ENCODE data around the gene UBTD2.
"Not testable (repeated sequence)": the region's sequence is repeated elsewhere in the genome, so short reads cannot be mapped to it uniquely, and the experiment has no call there.

The UBTD2 gene

DNA sequence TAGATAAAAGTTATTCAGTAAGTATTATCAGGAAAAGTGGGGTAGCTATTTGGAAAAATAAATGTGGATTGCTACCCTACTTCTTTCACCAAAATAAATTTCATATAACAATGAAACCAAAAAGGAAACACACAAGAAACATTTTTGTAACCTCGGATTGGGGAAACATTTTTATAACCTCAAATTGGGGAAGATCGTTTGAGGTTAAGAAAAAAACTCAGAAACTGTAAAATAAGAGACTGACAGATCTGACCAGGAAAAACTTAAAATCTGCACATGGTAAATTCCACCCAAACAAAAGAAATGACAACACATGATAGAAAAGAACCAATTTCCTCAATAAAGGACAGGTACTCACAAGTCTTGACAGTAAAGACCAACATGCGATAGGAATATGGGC, 76.1 kb downstream of the UBTD2 start:
- no peak overlapping the region for H3K27ac Mint-ChIP-seq
- H3K4me1 Mint-ChIP-seq (ENCODE audit: low read depth) = peaks cover 6% of the 10 kb centered on the region
- no peak for DNase-seq
- H3K36me3 Mint-ChIP-seq (ENCODE audit: low read depth) = peaks cover 19% of the 10 kb centered on the region
- no peaks in the 10 kb centered on the region for H3K27me3 Mint-ChIP-seq
- H3K9me3 Mint-ChIP-seq = no peaks in the 10 kb centered on the region
- no peak overlapping the region for H3K4me3 Mint-ChIP-seq

- not testable (repeated sequence) for H3K4me1 Mint-ChIP-seq (ENCODE audit: low read depth); H3K9me3 Mint-ChIP-seq; H3K27ac Mint-ChIP-seq; H3K4me3 Mint-ChIP-seq; DNase-seq; H3K27me3 Mint-ChIP-seq; H3K36me3 Mint-ChIP-seq (ENCODE audit: low read depth)
Measured at GRCh38 chr5:172205984-172206383, 77.6 kb downstream of the UBTD2 start.

- Mint-ChIP-seq H3K4me1 (ENCODE audit: low read depth) (no peaks in the 10 kb centered on the region), H3K9me3 (no peaks in the 10 kb centered on the region), H3K36me3 (ENCODE audit: low read depth) (no peaks in the 10 kb centered on the region), H3K27ac (no peak overlapping the region), H3K27me3 (peaks cover 14% of the 10 kb centered on the region), H3K4me3 (no peak overlapping the region)
- DNase-seq = no peak
Measured at GRCh38 chr5:172200476-172200875, 83.1 kb downstream of the UBTD2 start.

DNA sequence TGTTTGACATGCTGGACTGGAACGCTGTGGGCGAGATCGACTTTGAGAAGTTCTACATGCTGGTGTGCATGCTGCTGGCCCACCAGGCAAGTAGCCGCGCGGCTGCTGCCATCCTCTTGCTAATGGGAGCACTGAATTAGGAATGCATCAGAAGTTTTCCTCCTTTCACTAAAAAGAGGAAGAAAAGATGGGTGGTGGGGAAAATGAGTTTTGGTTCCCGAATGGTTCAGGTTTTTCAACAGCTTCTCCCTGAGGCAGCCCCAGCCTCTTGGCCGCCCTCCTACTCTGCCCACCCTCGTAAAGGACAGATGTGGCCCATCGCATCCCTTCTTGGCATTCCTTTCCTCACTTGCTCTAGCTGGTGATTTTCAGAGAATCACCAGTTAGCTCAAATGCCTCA, 84.1 kb downstream of the UBTD2 start:
- no peaks in the 10 kb centered on the region for H3K9me3 Mint-ChIP-seq
- H3K36me3 Mint-ChIP-seq (ENCODE audit: low read depth) = no peaks in the 10 kb centered on the region
- H3K4me1 Mint-ChIP-seq (ENCODE audit: low read depth) = no peaks in the 10 kb centered on the region
- H3K27me3 Mint-ChIP-seq = peaks cover 14% of the 10 kb centered on the region
- no peak overlapping the region for H3K4me3 Mint-ChIP-seq
- no peak overlapping the region for H3K27ac Mint-ChIP-seq
- DNase-seq = no peak

DNA sequence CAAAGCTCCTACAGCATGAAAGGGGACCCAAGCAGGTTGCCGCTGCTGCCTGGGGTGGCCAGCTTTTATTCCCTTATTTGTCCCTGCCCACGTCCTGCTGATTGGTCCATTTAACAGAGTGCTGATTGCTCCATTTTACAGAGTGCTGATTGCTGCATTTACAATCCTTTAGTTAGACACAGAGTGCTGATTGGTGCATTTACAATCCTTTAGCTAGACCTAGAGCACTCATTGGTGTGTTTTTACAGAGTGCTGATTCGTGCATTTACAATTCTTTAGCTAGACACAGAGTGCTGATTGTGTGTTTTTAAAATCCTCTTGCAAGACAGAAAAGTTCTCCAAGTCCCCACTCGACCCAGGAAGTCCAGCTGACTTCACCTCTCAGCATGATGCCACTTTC, 85.8 kb downstream of the UBTD2 start:
- H3K36me3 Mint-ChIP-seq (ENCODE audit: low read depth); H3K4me3 Mint-ChIP-seq; H3K27ac Mint-ChIP-seq; DNase-seq; H3K4me1 Mint-ChIP-seq (ENCODE audit: low read depth); H3K9me3 Mint-ChIP-seq: not testable (repeated sequence)
- H3K27me3 Mint-ChIP-seq = peaks cover 14% of the 10 kb centered on the region

DNA sequence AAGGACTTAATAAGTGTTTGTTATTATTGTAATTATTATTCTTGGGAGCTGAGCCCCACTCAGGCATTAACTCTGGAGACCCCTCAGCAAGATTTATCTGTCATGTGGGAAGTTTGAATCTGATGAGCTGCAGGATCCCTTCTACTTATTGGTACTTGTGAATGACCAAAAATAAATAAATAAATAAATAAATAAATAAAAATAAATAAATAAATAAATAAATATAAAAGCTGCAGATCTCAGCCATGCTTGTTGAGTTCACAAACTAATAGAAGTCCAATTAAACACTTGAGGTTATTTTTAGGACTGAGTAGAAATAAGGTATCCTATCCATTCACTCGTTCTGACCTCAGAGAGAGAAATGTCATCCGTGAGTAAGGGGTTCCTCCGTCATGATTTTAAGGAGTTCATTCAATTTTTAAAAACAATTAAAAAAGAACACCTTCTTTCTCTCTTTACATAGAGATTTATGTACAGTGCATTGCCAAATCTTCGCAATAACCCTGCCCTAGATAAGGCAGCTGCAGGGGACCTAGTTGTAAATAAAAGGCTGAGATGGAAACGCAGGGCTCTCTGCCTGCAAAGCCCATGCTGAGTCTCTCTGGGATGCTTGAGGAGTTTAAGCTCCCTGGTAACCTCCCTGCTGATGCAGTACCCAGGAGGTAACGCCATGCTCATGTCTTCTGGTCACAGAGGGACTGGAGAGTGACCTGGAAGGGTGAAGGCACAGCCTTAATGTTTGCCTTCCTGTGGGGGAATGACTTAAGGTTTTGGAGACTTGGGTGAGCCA, 88.4 kb downstream of the UBTD2 start:
- H3K27me3 Mint-ChIP-seq = peaks cover 14% of the 10 kb centered on the region
- no peak for DNase-seq
- H3K4me3 Mint-ChIP-seq = no peak overlapping the region

DNA sequence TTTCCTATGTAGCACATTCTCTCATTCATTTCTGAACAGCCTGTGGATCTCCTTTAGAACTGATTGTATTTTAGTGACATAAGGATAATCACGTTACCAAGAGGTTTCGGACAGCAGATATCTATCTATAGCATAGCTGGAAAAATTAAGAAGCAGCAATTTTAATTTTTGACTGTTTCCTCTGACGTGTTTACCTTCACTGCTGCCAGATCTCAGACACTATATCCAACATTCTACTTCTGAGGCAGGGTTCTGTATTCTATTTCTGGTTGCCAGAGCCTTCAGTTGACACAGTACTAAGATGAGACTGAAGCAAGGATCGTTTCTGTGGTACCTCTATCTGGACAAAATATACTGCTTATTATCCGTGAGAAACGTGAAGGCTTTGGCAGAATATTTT, 89.7 kb downstream of the UBTD2 start, which contains the start of gene EFCAB9:
EFCAB9 (plus strand) TSS at position 301 of the 400 bp plus-strand sequence; CDS start at position 302, 1 bp downstream.
- H3K9me3 Mint-ChIP-seq = no peaks in the 10 kb centered on the region
- H3K4me3 Mint-ChIP-seq = no peak within 1 kb of the TSS
- no peaks in the 10 kb centered on the region for H3K36me3 Mint-ChIP-seq (ENCODE audit: low read depth)

More for the DNA sequence above, 88.4 kb downstream of the UBTD2 start:
- H3K36me3 Mint-ChIP-seq (ENCODE audit: low read depth) = no peaks in the 10 kb centered on the region
- H3K27ac Mint-ChIP-seq = no peak overlapping the region
- no peaks in the 10 kb centered on the region for H3K4me1 Mint-ChIP-seq (ENCODE audit: low read depth)
- H3K9me3 Mint-ChIP-seq = no peaks in the 10 kb centered on the region

DNA sequence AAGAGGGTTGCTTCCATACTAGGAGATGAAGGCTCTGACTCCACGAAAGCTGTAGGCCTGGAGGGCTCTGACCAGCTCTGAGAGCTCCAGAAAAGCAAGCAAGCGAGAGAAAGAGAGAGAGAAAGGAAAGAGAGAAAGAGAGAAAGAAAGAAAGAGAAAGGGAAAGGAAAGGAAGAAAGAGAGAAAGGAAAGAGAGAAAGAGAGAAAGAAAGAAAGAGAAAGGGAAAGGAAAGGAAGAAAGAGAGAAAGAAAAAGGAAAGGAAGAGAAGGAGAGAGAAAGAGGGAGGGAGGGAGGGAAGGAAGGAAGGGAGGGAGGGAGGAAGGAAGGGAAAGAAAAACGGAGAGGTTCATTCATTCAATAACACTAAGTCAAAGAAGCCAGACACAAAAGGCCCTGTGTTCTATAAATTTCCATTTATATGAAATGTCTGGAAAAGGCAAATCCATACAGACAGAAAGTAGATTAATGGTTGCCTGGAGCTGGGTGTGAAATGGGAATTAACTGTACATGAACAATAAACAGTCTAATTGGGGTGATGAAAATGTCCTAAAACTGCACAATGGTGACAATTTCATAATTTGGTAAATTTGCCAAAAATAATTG, 93.8 kb downstream of the UBTD2 start:
- Mint-ChIP-seq H3K4me3 (no peak overlapping the region), H3K27me3 (no peaks in the 10 kb centered on the region), H3K9me3 (no peaks in the 10 kb centered on the region), H3K4me1 (ENCODE audit: low read depth) (peaks cover 19% of the 10 kb centered on the region), H3K36me3 (ENCODE audit: low read depth) (peaks cover 32% of the 10 kb centered on the region), H3K27ac (no peak overlapping the region)
- no peak for DNase-seq

More for the DNA sequence above, 89.7 kb downstream of the UBTD2 start, which contains the start of gene EFCAB9:
- no peak for DNase-seq
- no peak within 1 kb of the TSS for H3K27ac Mint-ChIP-seq
- peaks cover 1% of the 10 kb centered on the region for H3K4me1 Mint-ChIP-seq (ENCODE audit: low read depth)
- peaks cover 9% of the 10 kb centered on the region for H3K27me3 Mint-ChIP-seq

- DNase-seq = no peak
- Mint-ChIP-seq H3K4me3 (peak overlapping the region; percentile 99), H3K27ac (no peak overlapping the region), H3K4me1 (ENCODE audit: low read depth) (peaks cover 26% of the 10 kb centered on the region), H3K27me3 (no peaks in the 10 kb centered on the region), H3K36me3 (ENCODE audit: low read depth) (peaks cover 38% of the 10 kb centered on the region), H3K9me3 (no peaks in the 10 kb centered on the region)
Measured at GRCh38 chr5:172188893-172189692, 94.5 kb downstream of the UBTD2 start.

- Mint-ChIP-seq H3K4me1 (ENCODE audit: low read depth) (peaks cover 35% of the 10 kb centered on the region), H3K4me3 (peak within 1 kb of the TSS; percentile 99), H3K9me3 (no peaks in the 10 kb centered on the region), H3K27me3 (no peaks in the 10 kb centered on the region), H3K36me3 (ENCODE audit: low read depth) (peaks cover 45% of the 10 kb centered on the region), H3K27ac (peak within 1 kb of the TSS; percentile 98)
- DNase-seq = peak; percentile 94
Measured at GRCh38 chr5:172188033-172188892, 95.3 kb downstream of the UBTD2 start, which contains the start of gene STK10. TSS of gene STK10 (minus strand) at chr5:172188224. CDS start at chr5:172188042, 182 bp downstream.

DNA sequence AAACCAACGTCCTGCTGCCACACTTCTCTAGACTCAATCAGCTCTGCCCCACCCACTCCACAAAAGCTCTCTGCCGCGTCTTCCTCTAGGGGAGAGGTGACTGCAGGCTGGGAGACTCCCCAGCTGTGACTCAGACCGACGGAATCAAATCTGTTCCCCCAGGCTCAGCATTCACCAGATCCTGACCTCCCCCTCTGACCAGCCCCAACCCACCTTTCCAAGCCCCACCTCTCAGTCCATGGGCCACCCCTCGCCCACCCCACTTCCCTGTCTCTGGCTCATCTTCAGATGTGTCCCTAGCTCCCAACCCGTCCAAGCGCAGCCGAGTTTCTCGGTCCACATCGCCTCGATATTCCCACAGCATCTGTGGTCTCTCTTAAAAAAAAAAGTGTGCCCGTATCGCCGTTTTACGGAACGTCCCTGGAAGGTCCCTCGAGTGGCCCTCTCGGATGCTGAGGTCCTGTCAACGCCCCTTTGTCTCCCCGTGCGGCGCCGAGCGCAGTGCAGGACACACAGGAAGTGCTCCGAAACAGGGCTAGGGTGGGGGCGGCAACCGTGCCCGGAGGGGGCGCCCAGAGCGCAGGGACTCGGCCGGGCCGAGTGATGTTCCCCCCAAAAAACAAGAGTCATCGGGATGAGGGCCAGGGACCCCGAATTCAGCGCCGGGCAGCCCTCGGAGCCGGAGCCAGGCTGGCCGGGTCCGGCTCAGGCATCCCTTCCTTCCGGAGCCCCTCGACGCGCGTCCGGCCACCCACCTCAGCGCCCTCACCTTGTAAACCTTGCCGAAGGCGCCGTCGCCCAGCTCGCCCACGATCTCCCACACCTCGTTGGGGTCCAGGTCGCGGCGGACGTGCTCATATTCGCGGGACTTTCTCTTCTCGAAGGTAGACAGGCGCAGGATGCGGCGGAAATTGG, 96.2 kb downstream of the UBTD2 start:
- Mint-ChIP-seq H3K27me3 (no peaks in the 10 kb centered on the region), H3K36me3 (ENCODE audit: low read depth) (peaks cover 54% of the 10 kb centered on the region), H3K4me1 (ENCODE audit: low read depth) (peaks cover 44% of the 10 kb centered on the region), H3K4me3 (peak overlapping the region; percentile 99), H3K27ac (peak overlapping the region; percentile 98), H3K9me3 (no peaks in the 10 kb centered on the region)
- DNase-seq = peak; percentile 79

DNA sequence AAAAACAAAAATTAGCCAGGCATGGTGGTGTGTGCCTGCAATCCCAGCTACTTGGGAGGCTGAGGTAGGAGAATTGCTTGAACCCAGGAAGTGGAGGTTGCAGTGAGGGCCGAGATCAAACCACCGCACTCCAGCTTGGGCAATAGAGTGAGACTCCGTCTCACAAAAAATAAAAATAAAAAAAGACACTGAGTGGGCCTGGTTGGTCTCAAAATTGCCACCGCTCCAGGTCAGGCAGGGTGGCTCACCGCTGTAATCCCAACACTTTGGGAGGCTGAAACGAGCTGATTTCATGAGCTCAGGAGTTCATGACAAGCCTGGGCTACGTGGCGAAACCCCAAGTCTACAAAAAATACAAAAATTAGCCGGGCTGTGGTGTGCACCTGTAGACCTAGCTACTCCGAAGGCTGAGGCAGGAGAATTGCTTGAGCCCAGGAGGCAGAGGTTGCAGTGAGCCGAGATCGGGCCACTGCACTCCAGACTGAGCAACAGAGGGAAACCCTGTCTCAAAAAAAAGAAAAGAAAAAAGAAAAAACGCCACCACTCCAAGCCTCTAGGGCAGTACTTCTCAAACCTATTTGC, 97.4 kb downstream of the UBTD2 start:
- Mint-ChIP-seq H3K27ac (peak overlapping the region; percentile 98), H3K4me3 (peak overlapping the region; percentile 99), H3K27me3 (no peaks in the 10 kb centered on the region), H3K9me3 (no peaks in the 10 kb centered on the region), H3K4me1 (ENCODE audit: low read depth) (peaks cover 50% of the 10 kb centered on the region), H3K36me3 (ENCODE audit: low read depth) (peaks cover 58% of the 10 kb centered on the region)
- DNase-seq = no peak

DNA sequence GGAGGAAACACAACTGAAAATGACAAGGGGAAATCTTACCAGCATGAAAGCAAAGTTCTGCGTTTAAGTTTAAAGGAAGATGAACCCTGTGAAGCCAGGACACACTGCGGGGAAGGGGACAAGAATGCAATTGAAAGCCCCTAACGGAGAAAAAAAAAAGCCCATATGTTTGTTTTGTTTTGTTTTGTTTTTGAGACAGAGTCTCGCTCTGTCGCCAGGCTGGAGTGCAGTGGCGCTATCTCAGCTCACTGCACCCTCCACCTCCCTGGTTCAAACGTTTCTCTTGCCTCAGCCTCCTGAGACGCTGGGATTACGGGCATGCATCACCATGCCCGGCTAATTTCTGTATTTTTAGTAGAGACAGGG, 98.5 kb downstream of the UBTD2 start:
- Mint-ChIP-seq H3K27ac (peak overlapping the region; percentile 98), H3K4me1 (ENCODE audit: low read depth) (peaks cover 59% of the 10 kb centered on the region), H3K36me3 (ENCODE audit: low read depth) (peaks cover 64% of the 10 kb centered on the region), H3K27me3 (no peaks in the 10 kb centered on the region), H3K4me3 (peak overlapping the region; percentile 99), H3K9me3 (no peaks in the 10 kb centered on the region)
- DNase-seq = no peak
